Omental fat pad (tissue), 4 donors: ENCODE data around the gene LZTR1. TPM values are rescaled to one million over a fixed set of nuclear protein-coding genes. Genes with fewer than 3 reads are reported as not detected.

Source experiments
- ATAC-seq: fragments of 150-250 bp; one replicate; pipeline ENCODE4 v1.9.1; 2016; ENCODE audit warnings: mild to moderate bottlenecking, moderate library complexity; ENCODE audit not compliant: low FRiP score
- DNase-seq: peaks from one replicate; pipeline ENCODE4 v3.0.0-alpha.2; 2019; ENCODE audit warnings: low spot score
- total RNA-seq, 4 donors: library from RNA; depleted of rRNA; stranded (reverse); fragments of >200 nt; gene quantifications; one replicate each; pipeline ENCODE4 v1.1.0, GENCODE V29; 2016
- TF ChIP-seq, protein P1 (sequence below), 3 donors: fragments of 450-650 bp; IDR thresholded peaks; one replicate each; pipeline ENCODE4 v1.5.1; 2016 to 2017; ENCODE audit warnings: antibody characterized with exemption in 3 of 3, mild to moderate bottlenecking in 3 of 3, moderate library complexity in 2 of 3

The LZTR1 gene
- total RNA-seq, 4 donors from 2014 or later, result 45.8 to 66.5 (median 56.9) TPM

DNA sequence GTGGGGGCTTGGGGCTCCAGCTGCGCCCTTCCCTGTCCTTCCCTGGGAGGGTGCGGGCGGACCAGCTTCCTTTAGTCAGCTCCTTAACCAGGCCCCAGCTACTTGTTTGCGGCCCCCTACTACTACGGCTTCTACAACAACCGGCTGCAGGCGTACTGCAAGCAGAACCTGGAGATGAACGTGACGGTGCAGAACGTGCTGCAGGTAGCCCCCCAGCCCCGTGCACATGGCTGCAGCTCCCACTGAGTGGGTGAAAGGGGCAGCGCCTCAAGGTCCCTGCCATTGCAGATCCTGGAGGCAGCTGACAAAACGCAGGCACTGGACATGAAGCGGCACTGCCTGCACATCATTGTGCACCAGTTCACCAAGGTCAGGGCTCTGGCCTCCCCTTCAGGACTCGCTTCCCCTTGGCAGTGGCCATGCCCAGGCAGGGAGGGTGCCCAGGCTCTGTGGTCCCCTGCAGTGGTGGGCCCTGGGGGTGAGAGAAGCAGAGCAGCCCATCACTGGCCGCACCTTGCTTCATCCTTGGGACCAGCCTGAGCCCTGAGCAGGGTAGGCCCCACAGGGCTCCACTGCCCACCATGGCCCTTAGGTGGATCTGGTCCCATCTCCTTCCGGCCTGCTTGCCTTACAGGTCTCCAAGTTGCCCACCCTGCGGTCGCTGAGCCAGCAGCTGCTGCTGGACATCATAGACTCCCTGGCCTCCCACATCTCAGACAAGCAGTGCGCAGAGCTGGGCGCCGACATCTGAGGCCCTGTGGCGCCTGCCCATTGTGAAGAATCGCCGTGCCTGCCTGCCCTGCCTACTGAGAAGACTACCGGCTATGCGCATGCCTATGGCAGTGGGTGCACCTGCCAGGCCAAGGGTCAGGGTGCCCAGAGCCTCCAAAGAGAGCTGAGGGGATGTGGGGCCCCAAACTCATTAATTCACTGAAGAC, 14.8 kb downstream of the LZTR1 start:
- TF ChIP-seq, protein P1, sequence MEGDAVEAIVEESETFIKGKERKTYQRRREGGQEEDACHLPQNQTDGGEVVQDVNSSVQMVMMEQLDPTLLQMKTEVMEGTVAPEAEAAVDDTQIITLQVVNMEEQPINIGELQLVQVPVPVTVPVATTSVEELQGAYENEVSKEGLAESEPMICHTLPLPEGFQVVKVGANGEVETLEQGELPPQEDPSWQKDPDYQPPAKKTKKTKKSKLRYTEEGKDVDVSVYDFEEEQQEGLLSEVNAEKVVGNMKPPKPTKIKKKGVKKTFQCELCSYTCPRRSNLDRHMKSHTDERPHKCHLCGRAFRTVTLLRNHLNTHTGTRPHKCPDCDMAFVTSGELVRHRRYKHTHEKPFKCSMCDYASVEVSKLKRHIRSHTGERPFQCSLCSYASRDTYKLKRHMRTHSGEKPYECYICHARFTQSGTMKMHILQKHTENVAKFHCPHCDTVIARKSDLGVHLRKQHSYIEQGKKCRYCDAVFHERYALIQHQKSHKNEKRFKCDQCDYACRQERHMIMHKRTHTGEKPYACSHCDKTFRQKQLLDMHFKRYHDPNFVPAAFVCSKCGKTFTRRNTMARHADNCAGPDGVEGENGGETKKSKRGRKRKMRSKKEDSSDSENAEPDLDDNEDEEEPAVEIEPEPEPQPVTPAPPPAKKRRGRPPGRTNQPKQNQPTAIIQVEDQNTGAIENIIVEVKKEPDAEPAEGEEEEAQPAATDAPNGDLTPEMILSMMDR (IDR thresholded peaks at IDR 0.05), result no peak
- no peak for ATAC-seq
- no peak for DNase-seq

DNA sequence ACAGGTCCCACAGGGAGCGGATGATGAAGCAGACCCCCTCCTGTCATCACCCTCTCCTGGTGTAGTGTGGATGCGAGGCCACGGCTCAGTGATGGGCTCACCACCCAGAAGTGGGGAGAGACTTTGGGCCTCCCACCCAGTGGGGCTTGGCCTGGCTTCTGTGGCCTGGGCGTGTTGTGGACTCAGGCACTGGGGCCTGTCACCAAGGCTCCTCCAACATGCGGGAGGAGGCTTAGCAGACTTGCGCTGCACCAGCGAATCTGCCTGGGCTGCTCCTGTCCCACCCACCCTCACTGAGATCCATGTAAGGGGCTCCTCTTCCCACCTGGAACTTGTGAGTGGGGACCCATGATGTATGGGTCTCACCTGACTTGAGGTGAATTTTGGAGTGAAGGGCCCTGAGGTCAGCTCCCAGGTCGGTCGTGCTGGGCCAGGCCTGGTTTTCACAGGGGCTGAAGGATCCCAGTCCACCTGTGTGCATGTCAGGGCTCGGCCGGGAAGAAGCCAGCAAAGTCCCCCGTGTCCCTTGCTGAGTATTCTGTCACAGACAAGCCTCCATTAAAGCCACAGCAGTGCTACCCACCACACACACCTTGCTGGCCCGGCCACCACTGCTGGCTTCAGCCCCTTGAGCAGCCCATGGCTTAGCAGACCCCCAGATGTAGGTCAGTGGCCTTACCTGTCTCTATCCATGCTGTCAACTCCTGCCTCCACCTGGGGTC, 15.6 kb downstream of the LZTR1 start:
- no peak for DNase-seq
- no peak for ATAC-seq
- TF ChIP-seq, protein P1 (IDR thresholded peaks at IDR 0.05), result no peak

DNA sequence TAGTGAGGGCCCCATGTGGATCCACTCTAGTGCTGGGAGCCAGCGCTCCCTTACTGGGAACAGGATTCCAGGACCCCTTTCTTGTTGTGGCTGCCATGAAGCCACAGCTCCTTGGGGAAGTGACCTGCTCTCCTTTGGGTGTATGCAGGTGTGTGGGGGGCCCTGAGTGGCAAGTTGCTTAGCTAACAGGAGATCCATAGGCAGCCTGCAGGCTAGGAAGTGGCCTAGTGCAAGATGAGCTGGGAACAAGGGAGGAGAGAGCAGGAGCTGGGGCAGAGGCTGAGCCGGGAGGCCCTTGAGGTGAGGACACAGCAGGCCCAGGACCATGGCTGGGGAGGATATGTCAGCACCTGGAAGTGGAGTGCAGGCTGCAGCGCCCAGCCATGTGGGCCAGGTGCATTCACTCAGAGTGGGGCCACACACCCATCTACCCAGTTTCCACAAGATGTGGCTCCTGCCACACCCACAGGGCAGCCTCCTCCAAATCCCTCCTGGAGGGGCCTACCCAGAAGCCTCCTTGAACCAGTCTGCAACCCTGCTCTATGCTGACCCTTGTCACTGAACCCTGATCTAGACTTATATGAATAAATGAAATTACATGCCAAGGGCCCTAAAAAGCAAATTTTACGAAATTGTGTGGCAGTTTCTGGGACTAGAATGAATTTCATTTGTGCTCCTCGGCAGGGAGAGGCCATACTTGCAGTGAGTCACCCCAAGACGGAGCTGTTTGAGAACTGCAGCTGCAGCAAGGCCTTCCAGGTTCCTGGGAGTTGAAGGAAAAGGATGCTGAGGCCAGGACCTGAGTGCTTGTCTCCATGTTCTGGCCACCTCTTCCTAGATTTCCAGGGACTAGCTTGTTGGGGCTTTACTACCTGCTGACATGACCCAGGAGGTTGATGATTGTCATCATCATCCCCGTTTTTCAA, 16.6 kb downstream of the LZTR1 start:
- TF ChIP-seq, protein P1 (IDR thresholded peaks at IDR 0.05), result no peak
- ATAC-seq (no peak), DNase-seq (no peak)

DNA sequence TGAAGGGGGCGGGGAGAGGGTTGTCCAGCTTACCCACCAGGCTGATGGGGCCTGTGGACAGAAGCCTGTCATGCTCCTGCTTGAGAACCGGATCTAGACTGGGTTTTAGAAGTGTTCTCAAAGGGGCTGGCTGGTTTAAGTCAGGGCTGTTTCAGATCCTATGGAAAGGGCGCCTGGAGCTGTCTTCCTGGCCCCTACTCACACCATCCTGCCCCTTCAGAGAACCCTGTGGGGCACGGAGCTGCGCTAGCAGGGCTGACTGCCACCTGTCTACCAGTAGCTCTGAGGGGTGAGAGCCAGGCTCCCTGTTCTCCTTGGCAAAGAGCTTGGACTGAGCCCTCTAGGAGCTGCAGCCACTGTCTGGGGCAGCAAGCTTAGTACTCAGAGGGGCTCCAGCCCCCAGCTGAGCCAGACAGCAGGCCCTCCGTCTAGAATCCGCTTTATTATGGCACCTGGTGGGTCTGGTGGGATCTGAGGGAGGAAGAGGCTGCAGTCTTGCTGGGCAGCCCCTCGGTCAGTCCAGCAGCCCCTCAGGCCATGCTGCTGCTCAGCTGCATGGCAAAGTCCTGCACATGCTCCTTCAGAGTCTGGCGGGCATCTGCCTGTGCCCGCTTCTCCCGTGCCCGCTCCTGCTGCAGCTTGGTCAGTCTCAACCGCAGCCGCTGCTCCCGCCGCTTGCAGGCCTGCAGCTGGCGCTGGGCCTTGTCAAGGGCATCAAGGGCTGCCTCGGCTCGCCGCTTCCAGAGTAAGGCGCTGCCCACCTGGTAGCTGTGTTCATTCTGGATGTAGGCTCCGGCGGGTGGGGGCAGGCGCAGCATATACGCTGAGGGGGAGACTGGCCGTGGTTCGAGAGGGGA, 17.5 kb downstream of the LZTR1 start:
- TF ChIP-seq, protein P1 (IDR thresholded peaks at IDR 0.05), result no peak
- ATAC-seq (no peak), DNase-seq (no peak)

DNA sequence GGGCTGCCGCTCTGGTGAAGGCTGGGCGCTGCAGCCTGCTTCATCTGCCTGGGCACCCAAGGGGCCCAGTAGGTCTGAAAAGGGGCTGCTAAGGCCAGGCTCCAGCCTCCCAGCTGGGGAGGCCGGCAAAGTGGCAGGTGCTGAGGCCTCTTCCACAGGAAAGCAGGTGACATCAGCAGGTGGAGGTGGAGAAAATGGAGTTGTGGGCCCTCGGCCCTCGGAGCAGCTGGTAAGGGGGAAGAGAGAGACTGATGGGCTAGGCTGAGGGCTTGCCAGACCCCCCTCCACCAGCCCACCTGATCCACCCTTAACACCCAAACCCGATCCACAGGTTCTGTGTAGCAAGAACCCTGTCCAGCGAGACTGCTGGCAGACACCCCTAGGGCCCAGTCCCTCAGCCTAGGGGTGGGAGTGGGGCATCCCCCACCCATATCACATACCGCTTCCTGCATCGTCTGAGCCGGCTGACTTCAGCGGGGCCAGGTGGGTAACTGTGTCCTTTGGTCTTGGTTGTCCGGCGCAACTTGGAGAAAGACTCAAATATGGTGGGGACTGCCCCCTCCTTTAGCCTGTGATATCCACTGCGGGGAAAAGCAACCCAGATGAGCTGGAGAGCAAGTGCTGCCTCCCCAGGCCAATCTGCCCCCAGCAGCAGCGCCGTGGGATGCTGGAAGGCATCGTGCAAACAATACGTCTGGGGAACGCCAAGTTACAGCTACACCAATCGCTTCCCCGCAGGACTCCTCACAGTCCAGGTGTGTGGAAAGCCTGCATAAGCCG, 18.3 kb downstream of the LZTR1 start:
- TF ChIP-seq, protein P1 (IDR thresholded peaks at IDR 0.05), result no peak
- no peak for DNase-seq
- ATAC-seq, result no peak
